Endothelial cell of umbilical vein (primary cell): ENCODE measurements around the gene TSFM. TPM values are rescaled to one million over a fixed set of nuclear protein-coding genes. Genes with fewer than 3 reads are reported as not detected.

Experiments used
- BruUV-seq: library from RNA; stranded (reverse); fragments of 400-500 nt; replicated peaks from 2 replicates; lab custom pipeline; 2021; lab: Mats Ljungman, UMichigan
- CTCF ChIA-PET: fragments of 300-600, 350-600 bp; sonication (Branson Sonifier 250); formaldehyde crosslinking; loops from one replicate; lab custom pipeline; 2021; ENCODE audit warnings: antibody characterized with exemption, inconsistent platforms; lab: Charles Lee
- POLR2A ChIA-PET: fragments of 300-600, 350-600 bp; sonication (Branson Sonifier 250); formaldehyde crosslinking; loops from one replicate; lab custom pipeline; 2021; ENCODE audit warnings: antibody characterized with exemption, inconsistent platforms; lab: Charles Lee
- DNase-seq: peaks from one replicate; pipeline ENCODE4 v3.0.0-alpha.2; 2011; ENCODE audit warnings: low read depth, low spot score
- FAIRE-seq: peaks from 2 replicates; lab custom pipeline; 2011; peaks lifted over from hg19 to GRCh38; lab: Jason Lieb, UNC
- H2AFZ ChIP-seq: 2 replicates; pipeline ENCODE4 v1.6.0; 2012; ENCODE audit warnings: low read depth, low read length, control low read depth, inconsistent platforms
- H3K27ac ChIP-seq: 2 replicates; pipeline ENCODE4 v1.5.1; 2011; ENCODE audit warnings: low read depth, mild to moderate bottlenecking, control low read depth, low read length, moderate library complexity; ENCODE audit not compliant: insufficient read depth
- H3K27me3 ChIP-seq, 2 experiments: 2 replicates each; pipeline versions ENCODE4 v1.6.0 to v1.6.1; 2011; ENCODE audit warnings: low read length in 2 of 2, mixed read lengths in 1 of 2; ENCODE audit not compliant: control insufficient read depth in 2 of 2, insufficient read depth in 2 of 2
- H3K36me3 ChIP-seq, 2 experiments: 2 replicates in 1 of 2; 3 replicates in 1 of 2; pipeline ENCODE4 v1.5.1; 2011; ENCODE audit warnings: low read length in 2 of 2, mild to moderate bottlenecking in 1 of 2, moderate library complexity in 1 of 2; ENCODE audit not compliant: control insufficient read depth in 2 of 2, insufficient read depth in 2 of 2; ENCODE audit errors: extremely low read depth in 1 of 2
- H3K4me1 ChIP-seq: 3 replicates; pipeline ENCODE4 v1.5.1; 2011; ENCODE audit warnings: mild to moderate bottlenecking, low read length; ENCODE audit not compliant: control insufficient read depth, insufficient read depth; ENCODE audit errors: extremely low read depth
- H3K4me2 ChIP-seq: 2 replicates; pipeline ENCODE4 v1.6.1; 2011; ENCODE audit warnings: low read length, control low read depth, mixed read lengths; ENCODE audit not compliant: insufficient read depth
- H3K4me3 ChIP-seq, 3 experiments: fragments of 200-600 bp in 1 of 3; sonication (generic), shearing (Covaris generic) in 1 of 3; replicated peaks in 1 of 3; 2 replicates each; pipeline ENCODE4 v1.5.1; 2011 to 2016; ENCODE audit warnings: control low read depth in 3 of 3, low read length in 3 of 3, mild to moderate bottlenecking in 2 of 3, inconsistent platforms in 1 of 3, low read depth in 1 of 3, moderate library complexity in 1 of 3; ENCODE audit not compliant: insufficient read depth in 1 of 3
- H3K79me2 ChIP-seq: 2 replicates; pipeline ENCODE4 v1.6.0; 2012; ENCODE audit warnings: low read length, inconsistent platforms; ENCODE audit not compliant: control insufficient read depth, insufficient read depth
- H3K9ac ChIP-seq: replicated peaks from 2 replicates; pipeline ENCODE3; 2011; ENCODE audit warnings: low read length, control low read depth; ENCODE audit not compliant: insufficient read depth; ENCODE audit errors: extremely low read depth
- H3K9me1 ChIP-seq: replicated peaks from 3 replicates; pipeline ENCODE4 v1.6.0; 2011; ENCODE audit warnings: mild to moderate bottlenecking, low read length; ENCODE audit not compliant: control insufficient read depth, insufficient read depth; ENCODE audit errors: extremely low read depth
- H3K9me3 ChIP-seq: replicated peaks from 2 replicates; pipeline ENCODE4 v1.5.1; 2012; ENCODE audit warnings: low read length, inconsistent platforms; ENCODE audit not compliant: control insufficient read depth, insufficient read depth
- H4K20me1 ChIP-seq: replicated peaks from 2 replicates; pipeline ENCODE3; 2011; ENCODE audit warnings: mild to moderate bottlenecking, low read length; ENCODE audit not compliant: control insufficient read depth, insufficient read depth; ENCODE audit errors: extremely low read depth
- CTCF ChIP-seq, 2 donors: IDR thresholded peaks; 1 replicate in 1 of 2; 2 replicates in 1 of 2; pipeline ENCODE4 v1.5.1; 2011; ENCODE audit warnings: low read length in 2 of 2, mild to moderate bottlenecking in 2 of 2, moderate library complexity in 2 of 2, control low read depth in 1 of 2, inconsistent platforms in 1 of 2, low read depth in 1 of 2; ENCODE audit not compliant: insufficient read depth in 1 of 2; ENCODE audit errors: extremely low read depth in 1 of 2
- EZH2 ChIP-seq: IDR thresholded peaks from 2 replicates; pipeline ENCODE4 v1.6.1; 2012; ENCODE audit warnings: borderline replicate concordance, low read depth, mild to moderate bottlenecking, moderate library complexity, low read length, inconsistent platforms; ENCODE audit not compliant: severe bottlenecking
- FOS ChIP-seq: IDR thresholded peaks from 2 replicates; pipeline ENCODE4 v1.6.1; 2011; ENCODE audit warnings: mild to moderate bottlenecking, low read length, moderate library complexity, borderline replicate concordance; ENCODE audit not compliant: insufficient read depth
- GATA2 ChIP-seq: IDR thresholded peaks from 2 replicates; pipeline ENCODE4 v1.7.0; 2011; ENCODE audit warnings: low read depth, mild to moderate bottlenecking, moderate library complexity, mixed read lengths, low read length; ENCODE audit not compliant: insufficient read length, insufficient read depth
- JUN ChIP-seq: IDR thresholded peaks from 2 replicates; pipeline ENCODE4 v1.6.1; 2011; ENCODE audit warnings: borderline replicate concordance, low read depth; ENCODE audit not compliant: insufficient read length, insufficient read depth
- MYC ChIP-seq: IDR thresholded peaks from one replicate; pipeline ENCODE4 v1.6.1; 2011; ENCODE audit warnings: mild to moderate bottlenecking, low read depth, low read length
- POLR2A ChIP-seq: IDR thresholded peaks from 2 replicates; pipeline ENCODE4 v1.6.1; 2012; ENCODE audit warnings: low read depth, mild to moderate bottlenecking, control low read depth, low read length
- POLR2AphosphoS5 ChIP-seq: IDR thresholded peaks from 2 replicates; pipeline ENCODE4 v1.6.1; 2012; ENCODE audit warnings: low read depth, mild to moderate bottlenecking, control low read depth, low read length, moderate library complexity; ENCODE audit not compliant: insufficient read depth
- dilution Hi-C: fragments of 300-500 bp; cut with MboI; formaldehyde crosslinking; loops from one replicate; pipeline ENCODE4 v1.15.0; 2019; ENCODE audit warnings: low sequenced_read_pairs; ENCODE audit not compliant: extremely low pct_ligation_motif_present
- intact Hi-C: fragments of 100-400 bp; cut with micrococcal nuclease; formaldehyde crosslinking; loops from one replicate; pipeline ENCODE4 v1.10.0; 2022
- polyA plus RNA-seq, 4 experiments: library from polyadenylated mRNA; depleted of rRNA in 3 of 4; stranded (reverse) in 3 of 4; unstranded in 1 of 4; fragments of >200 nt; gene quantifications; 2 replicates each; pipeline versions ENCODE4 v1.2.1 to v1.2.3, GENCODE V29; 2011 to 2012; ENCODE audit warnings: missing spikeins in 1 of 4
- total RNA-seq: library from RNA; stranded (reverse); gene quantifications from 2 replicates; pipeline ENCODE4 v1.2.3, GENCODE V29; 2021
- TF ChIP-seq, protein P1 (sequence below): IDR thresholded peaks from 2 replicates; pipeline ENCODE4 v1.6.1; 2011; ENCODE audit not compliant: insufficient read depth, insufficient read length

The TSFM gene
- total and polyA plus RNA-seq, 2 donors (not counting 3 experiments of a cell fraction or from before 2014, with no cell fraction given): 16.5 to 41.8 TPM

DNA sequence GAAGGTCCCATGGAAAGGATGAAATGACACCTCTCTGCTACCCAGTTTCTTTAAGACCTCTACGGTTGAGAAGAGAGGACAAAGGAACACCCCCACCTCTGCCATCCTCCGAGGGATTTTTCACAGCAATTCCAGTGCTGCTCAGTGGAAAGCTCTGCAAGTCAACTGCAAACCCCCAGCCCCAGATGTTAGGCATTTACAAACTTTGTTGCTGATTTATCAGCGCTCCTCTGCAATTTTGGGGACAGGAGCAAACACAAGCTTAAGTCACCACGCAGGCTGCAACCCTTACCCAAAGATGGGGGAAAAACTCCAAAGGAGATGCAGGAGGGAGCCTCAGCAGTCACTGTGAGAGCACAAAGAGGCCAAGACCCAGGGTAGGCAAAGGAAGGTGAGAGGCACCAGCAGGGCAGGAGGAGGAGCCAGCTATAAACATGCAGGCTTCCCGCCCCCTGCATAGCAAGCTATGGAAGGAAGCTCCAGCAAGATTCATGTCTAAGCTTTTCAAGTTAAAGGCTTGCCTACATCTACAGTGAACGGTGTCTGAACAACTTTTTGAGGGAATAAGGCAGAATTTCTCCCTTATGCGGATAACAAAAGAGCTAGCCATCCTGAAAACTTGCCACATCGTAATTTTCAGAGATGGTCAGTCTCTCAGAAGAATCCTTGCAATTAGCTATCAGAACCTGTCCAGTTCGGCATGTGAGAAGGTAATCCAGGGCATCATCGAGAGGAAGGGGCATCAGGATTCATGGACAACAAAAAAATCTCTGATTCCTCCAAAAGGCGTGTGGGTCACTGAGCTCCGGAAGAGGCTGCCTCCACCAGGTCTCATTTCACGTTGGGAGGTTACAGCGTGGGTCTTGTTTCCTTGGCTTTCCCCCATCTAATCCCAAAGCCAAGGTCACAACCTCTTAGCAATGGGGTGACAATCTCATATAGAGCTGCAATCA lies 60.0 kb downstream of the TSFM start:
- no peak overlapping the region for H3K9ac ChIP-seq
- H3K27ac ChIP-seq: no peak overlapping the region
- H3K4me2 ChIP-seq: peak overlapping the region; percentile 10
- H3K4me3 ChIP-seq: no peak overlapping the region
- H3K36me3 ChIP-seq: no peaks in the 10 kb centered on the region
- ChIA-PET POLR2A (interaction anchor here (1.2 kb wide), 1 partner anchor 23 kb away, joined by 5 read pairs; no protein-coding TSS in a partner anchor), CTCF (interaction anchor here (1.2 to 3.5 kb wide), 6 partner anchors 10 to 63 kb away, joined by 4 to 27 read pairs (median 9); no protein-coding TSS in a partner anchor)
- intact Hi-C loops: no loop called here
- H3K79me2 ChIP-seq: peaks cover 82% of the 10 kb centered on the region
- no peaks in the 10 kb centered on the region for H3K9me1 ChIP-seq
- H3K9me3 ChIP-seq: no peaks in the 10 kb centered on the region
- H3K27me3 ChIP-seq: no peaks in the 10 kb centered on the region
- no peak overlapping the region for H2AFZ ChIP-seq
- no peak for DNase-seq
- peaks cover 13% of the 10 kb centered on the region for H4K20me1 ChIP-seq
- BruUV-seq: no TSS peak
- dilution Hi-C loops: no loop called here
- TF ChIP-seq POLR2AphosphoS5 (no peak), EZH2 (no peak), FOS (no peak), GATA2 (no peak), JUN (no peak), MYC (no peak), POLR2A (no peak), CTCF (IDR thresholded peaks at IDR 0.05; ENCODE audit: extremely low read depth in 1 of 2, insufficient read depth in 1 of 2, low read depth in 1 of 2, low read length in 2 of 2) (no peak)
- TF ChIP-seq, protein P1, sequence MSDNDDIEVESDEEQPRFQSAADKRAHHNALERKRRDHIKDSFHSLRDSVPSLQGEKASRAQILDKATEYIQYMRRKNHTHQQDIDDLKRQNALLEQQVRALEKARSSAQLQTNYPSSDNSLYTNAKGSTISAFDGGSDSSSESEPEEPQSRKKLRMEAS: no peak
- peak; percentile 67 for FAIRE-seq
- peaks cover 62% of the 10 kb centered on the region for H3K4me1 ChIP-seq
